ENCODE measurements around the gene WDR7.

Gene WDR7

GRCh38 chr18:56889621-56890020 lies 238.5 kb downstream of the WDR7 start:
- DNase-seq (ENCODE audit: low read depth): no peak

- no peak for DNase-seq (ENCODE audit: low read depth)
Observed at GRCh38 chr18:56890632-56891031, 239.5 kb downstream of the WDR7 start.

DNA sequence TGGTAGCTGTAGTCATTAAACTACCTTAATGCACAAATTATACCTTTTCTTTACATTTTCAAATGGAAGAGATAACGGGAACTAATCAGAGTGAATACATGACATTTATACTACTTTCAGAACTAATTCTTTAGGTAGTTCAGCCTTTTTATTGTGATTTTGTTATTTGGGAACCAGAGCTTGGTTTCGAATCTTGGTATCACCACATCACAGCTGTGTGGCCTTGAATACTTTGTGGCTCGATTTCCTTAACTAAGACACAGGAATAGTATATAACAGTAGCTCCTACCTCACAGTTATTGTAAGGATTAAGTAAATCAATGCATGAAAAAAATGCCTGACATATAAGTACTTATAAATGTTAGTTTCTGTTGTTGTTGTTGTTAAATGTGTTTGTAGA lies 240.0 kb downstream of the WDR7 start:
- no peak for DNase-seq (ENCODE audit: low read depth)

DNA sequence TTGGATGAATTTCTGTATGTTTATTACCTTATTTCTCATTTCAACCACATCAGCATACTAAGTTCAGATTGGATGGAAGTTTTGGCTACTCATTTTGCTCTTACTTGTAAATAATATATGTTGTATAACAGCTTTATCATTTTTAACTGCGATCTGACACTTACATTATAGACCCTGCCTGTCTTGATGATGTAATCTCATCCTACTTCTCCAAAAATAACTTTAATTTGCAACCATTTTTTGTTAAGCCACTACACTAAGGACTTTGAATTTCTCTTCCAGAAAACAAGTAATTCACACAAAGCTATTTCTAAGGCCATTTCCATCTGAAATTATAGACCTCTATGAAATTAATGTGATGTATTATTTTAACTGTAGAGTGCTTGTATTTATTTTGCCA lies 240.7 kb downstream of the WDR7 start:
- no peak for DNase-seq (ENCODE audit: low read depth)

- no peak for DNase-seq (ENCODE audit: low read depth)
Observed at GRCh38 chr18:56897122-56897521, 246.0 kb downstream of the WDR7 start.

- DNase-seq (ENCODE audit: low read depth): no peak
Observed at GRCh38 chr18:56899660-56900059, 248.5 kb downstream of the WDR7 start.

- no peak for DNase-seq (ENCODE audit: low read depth)
Observed at GRCh38 chr18:56900195-56901094, 249.3 kb downstream of the WDR7 start.

DNA sequence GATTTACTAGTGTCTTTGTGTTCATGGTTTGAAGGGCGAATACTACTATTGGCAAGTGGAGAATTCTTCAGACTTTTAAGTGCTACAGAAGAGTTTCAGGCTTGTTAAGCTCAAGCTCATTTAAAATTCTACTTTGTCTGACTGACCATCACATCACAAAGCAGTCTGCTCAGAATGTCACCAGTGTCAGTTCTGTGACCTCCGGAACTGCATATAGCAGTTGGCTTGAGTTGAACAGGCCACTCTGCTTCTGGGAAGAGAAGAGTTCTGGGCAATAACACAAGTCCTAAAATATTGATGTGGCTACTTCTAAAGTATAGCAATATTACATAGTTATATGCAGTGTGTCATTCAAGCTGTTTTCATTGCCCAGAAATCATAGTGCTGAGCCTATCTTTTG lies 250.8 kb downstream of the WDR7 start:
- no peak for DNase-seq (ENCODE audit: low read depth)

DNA sequence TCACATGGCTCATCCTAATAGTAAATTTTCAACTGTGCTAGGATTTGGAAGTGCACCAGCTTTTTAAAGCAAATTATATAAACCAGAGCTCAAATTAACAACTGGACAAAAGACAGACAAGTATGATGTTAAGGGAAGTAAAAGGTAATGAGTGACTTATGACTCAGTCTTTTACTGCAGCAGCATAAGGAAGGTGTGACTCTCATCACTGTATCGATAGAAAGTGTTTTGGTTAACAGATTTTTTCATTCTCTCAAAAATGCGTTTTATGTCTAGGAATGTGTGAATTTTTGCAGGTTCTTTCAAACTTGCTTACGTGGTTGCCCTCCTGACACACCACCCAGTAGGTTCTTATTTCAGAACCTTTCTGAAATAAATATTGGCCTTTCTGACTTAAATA lies 251.5 kb downstream of the WDR7 start:
- DNase-seq (ENCODE audit: low read depth): no peak

GRCh38 chr18:56903686-56904085 lies 252.5 kb downstream of the WDR7 start:
- DNase-seq (ENCODE audit: low read depth): no peak

DNA sequence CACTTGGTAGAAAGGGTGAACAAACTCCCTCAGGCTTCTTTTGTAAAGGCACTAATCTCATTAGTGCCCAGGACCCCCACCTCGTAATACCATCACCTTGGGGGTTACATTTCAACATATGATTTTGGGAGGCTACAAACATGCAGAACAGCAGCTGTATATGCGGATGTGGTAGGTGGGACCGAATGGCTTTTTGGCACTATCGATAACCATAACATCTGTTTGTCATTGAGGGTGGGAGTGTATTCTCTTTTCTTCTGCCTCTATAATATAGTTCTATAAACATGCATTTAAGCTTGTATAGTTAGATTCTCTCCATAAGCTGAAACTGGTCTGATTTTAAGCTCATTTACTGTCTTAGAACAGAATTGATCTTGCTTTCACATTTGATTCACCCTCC lies 256.6 kb downstream of the WDR7 start:
- no peak for DNase-seq (ENCODE audit: low read depth)

DNA sequence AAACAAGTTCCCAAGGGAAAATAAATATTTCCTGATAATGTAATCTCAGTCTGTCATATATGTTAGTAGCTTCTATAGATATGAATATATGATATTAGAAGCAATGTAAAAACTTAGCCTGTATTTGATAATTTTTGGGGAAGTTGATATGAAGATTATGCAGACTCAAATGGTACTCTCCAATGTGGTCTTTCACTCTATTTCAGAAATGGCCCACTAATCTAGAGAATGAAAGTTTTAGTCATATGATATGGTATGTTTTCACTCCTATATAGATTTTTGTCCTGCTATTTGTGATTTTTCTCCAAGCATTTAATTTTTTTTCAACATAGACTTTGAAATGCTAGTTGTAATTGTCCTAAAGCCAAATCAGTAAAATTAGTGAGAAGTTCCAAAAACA lies 259.1 kb downstream of the WDR7 start:
- DNase-seq (ENCODE audit: low read depth): no peak

- no peak for DNase-seq (ENCODE audit: low read depth)
Observed at GRCh38 chr18:56910967-56911366, 259.8 kb downstream of the WDR7 start.

- no peak for DNase-seq (ENCODE audit: low read depth)
Observed at GRCh38 chr18:56913941-56914340, 262.8 kb downstream of the WDR7 start.

DNA sequence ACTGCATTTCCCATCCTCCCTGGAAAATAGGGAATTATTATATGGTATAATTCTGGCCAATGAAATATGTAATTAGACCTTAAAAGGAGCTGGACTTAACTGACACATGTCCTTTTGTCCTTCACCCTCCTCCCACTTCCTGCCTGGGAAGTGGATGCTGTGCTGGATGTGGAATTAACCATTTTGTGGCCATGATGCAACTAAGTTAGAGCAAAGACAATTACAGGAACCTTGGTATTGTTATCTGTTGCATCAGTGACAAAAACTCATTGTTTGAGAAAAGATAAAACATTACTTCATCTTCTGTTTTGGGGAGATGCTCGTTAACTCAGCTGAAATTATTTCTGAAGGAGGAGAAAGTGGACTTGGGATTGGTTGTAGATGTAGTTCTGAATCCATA lies 268.0 kb downstream of the WDR7 start:
- no peak for DNase-seq (ENCODE audit: low read depth)

DNA sequence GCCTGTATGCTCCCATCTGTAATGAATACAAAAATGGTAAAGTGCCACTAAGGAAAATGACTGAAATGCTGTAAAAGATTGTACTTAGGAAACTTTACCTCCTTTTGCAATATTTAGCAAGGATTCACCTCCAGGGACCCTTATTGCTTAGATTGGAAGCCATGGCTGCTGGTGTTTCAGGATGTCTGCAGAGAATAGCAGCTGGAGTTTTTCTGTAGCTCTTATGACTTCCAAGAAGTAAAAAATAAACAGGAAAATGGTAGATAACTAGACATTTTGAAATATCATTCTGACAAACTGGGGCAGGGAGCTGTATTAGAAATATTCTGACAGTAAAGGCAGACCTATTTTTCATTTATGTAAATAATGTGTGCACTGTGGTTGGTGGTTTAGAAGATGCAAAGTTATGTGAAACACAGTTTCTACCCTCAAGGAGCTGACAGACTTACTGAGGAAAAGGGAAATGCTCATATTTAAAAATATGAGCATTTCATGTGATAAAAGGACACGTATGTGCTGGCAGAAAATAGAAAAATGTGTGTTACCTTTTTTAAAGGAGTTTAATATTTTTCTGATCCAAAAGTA lies 270.8 kb downstream of the WDR7 start:
- no peak for DNase-seq (ENCODE audit: low read depth)

DNA sequence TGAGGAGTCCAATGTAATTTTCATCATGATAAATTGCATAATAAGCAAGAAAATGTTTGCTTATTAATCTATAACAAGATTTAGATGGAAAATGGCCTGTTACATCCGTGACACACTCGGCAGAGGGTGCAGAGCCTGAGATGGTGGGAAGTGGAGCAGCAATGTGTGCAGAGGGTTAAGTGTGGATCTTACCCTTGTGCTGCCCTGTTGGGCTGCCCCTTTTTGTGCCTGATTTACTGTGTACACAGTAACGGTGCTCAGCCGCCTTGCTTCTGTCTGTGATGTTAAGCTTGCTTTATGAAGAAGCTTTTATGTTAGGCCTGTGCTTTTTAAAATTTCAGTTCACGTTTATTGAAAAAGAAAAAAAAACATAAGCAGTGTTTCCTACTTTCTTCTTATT lies 275.6 kb downstream of the WDR7 start:
- DNase-seq (ENCODE audit: low read depth): no peak

DNA sequence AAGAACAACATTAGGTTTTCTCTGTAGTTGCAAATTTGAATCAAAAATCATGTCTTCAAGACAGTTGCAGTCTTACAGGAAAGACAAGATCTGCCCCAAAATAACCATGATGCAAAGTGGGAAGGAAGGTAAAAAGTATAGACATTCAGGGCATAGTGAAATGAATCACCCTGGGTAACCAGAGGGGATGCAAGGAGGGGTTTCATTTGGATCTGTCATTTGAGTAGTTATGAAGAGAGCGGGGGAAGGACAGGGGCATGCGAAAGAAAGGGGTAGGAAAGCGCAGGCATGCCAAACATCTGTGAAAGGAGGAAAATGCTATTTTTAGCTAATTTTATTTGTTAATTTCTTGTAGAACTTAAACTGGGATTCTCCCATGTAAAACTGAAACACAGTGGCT lies 276.6 kb downstream of the WDR7 start:
- DNase-seq (ENCODE audit: low read depth): no peak

- DNase-seq (ENCODE audit: low read depth): no peak
Observed at GRCh38 chr18:56929886-56930285, 278.7 kb downstream of the WDR7 start.

- DNase-seq (ENCODE audit: low read depth): no peak
Observed at GRCh38 chr18:56933472-56933871, 282.3 kb downstream of the WDR7 start.

GRCh38 chr18:56934131-56934530 lies 283.0 kb downstream of the WDR7 start:
- DNase-seq (ENCODE audit: low read depth): no peak

GRCh38 chr18:56934906-56935305 lies 283.7 kb downstream of the WDR7 start:
- DNase-seq (ENCODE audit: low read depth): no peak

DNA sequence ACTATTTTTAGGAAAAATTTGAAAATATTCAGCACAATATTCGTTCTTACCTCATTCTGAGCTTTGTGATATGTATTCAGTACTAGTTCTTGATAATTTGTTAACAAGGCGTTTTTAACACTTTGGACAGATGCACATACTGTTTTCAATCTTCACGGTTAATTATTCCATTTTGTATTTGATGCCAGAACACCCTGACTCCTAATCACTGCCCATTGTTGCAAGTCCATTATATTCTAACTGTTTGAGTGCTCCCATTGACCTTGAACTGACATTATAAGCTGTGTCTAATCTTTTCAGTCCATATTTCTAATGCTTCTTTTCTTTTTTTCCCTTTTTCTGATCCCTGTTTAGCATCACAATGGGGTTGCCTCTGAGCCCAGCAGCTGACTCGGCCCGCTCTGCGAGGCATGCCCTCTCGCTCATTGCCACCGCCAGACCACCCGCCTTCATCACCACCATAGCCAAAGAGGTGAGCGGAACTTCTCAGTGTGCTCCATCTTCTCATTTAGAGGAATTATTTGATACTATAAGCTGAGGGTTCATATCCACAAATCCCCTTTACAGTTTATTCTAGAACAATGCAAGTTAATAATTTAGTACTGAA lies 284.4 kb downstream of the WDR7 start:
- no peak for DNase-seq (ENCODE audit: low read depth)
